GM10847 (cell line): ENCODE results near the gene SFT2D1.

ENCODE experiments used
- POLR2A ChIP-seq: IDR thresholded peaks from 2 replicates; pipeline ENCODE4 v1.6.1; 2011; ENCODE audit not compliant: insufficient read length; ENCODE audit errors: extremely low read depth

Gene SFT2D1

GRCh38 chr6:166365806-166366205, 23.5 kb upstream of the SFT2D1 start:
- no peak for TF ChIP-seq POLR2A

GRCh38 chr6:166365221-166365620, 22.9 kb upstream of the SFT2D1 start:
- no peak for TF ChIP-seq POLR2A

GRCh38 chr6:166364456-166364855, 22.1 kb upstream of the SFT2D1 start:
- no peak for TF ChIP-seq POLR2A

- no peak for TF ChIP-seq POLR2A
These were observed 18.7 kb upstream of the SFT2D1 start for GRCh38 chr6:166361077-166361429.

- TF ChIP-seq POLR2A, result no peak
These were observed 18.1 kb upstream of the SFT2D1 start for GRCh38 chr6:166360243-166361076.

- no peak for TF ChIP-seq POLR2A
These were observed 13.2 kb upstream of the SFT2D1 start for GRCh38 chr6:166355552-166355951.

- no peak for TF ChIP-seq POLR2A
These were observed 12.6 kb upstream of the SFT2D1 start for GRCh38 chr6:166354965-166355364.

GRCh38 chr6:166354143-166354542, 11.8 kb upstream of the SFT2D1 start:
- TF ChIP-seq POLR2A, result no peak

GRCh38 chr6:166353507-166353906, 11.2 kb upstream of the SFT2D1 start:
- no peak for TF ChIP-seq POLR2A

- no peak for TF ChIP-seq POLR2A
These were observed 10.6 kb upstream of the SFT2D1 start for GRCh38 chr6:166352923-166353322.

- no peak for TF ChIP-seq POLR2A
These were observed 9.5 kb upstream of the SFT2D1 start for GRCh38 chr6:166351715-166352285.

GRCh38 chr6:166348305-166348949, 6.1 kb upstream of the SFT2D1 start:
- TF ChIP-seq POLR2A, result no peak

GRCh38 chr6:166346965-166347364, 4.6 kb upstream of the SFT2D1 start:
- TF ChIP-seq POLR2A, result no peak

GRCh38 chr6:166346449-166346848, 4.1 kb upstream of the SFT2D1 start:
- no peak for TF ChIP-seq POLR2A

- TF ChIP-seq POLR2A, result no peak
These were observed 1.9 kb upstream of the SFT2D1 start for GRCh38 chr6:166344240-166344639.

GRCh38 chr6:166343150-166343487, 774 bp upstream of the SFT2D1 start:
- no peak for TF ChIP-seq POLR2A

- TF ChIP-seq POLR2A, result no peak
These were observed 382 bp downstream of the SFT2D1 start for GRCh38 chr6:166341977-166342348.

- TF ChIP-seq POLR2A, result no peak
These were observed 881 bp downstream of the SFT2D1 start for GRCh38 chr6:166341464-166341863.
